Body of pancreas (tissue), 4 donors: ENCODE measurements around the gene LIX1L. TPM values are rescaled to one million over a fixed set of nuclear protein-coding genes. Genes with fewer than 3 reads are reported as not detected.

Experiments used
- ATAC-seq: fragments of 150-250 bp; one replicate; pipeline ENCODE4 v1.9.1; 2016
- DNase-seq, 4 donors: peaks; one replicate each; pipeline ENCODE4 v3.0.0-alpha.2; 2019
- H3K27ac ChIP-seq, 4 donors: fragments of 200-600 bp; sonication (generic); 1 replicate in 3 of 4; 2 replicates in 1 of 4; pipeline versions ENCODE4 v1.5.1 to v1.6.1; 2016 to 2019; ENCODE audit warnings: mild to moderate bottlenecking in 1 of 4, mixed read lengths in 1 of 4, moderate library complexity in 1 of 4
- H3K27me3 ChIP-seq, 2 donors: fragments of 200-600 bp; sonication (generic); one replicate each; pipeline ENCODE4 v1.6.0; 2016; ENCODE audit warnings: mild to moderate bottlenecking in 1 of 2
- H3K36me3 ChIP-seq, 2 donors: fragments of 200-600 bp; sonication (generic); replicated peaks in 1 of 2; 2 replicates each; pipeline ENCODE4 v1.5.1; 2016; ENCODE audit warnings: low read depth in 2 of 2; ENCODE audit not compliant: insufficient read depth in 1 of 2
- H3K4me1 ChIP-seq: fragments of 200-600 bp; sonication (generic); one replicate; pipeline ENCODE4 v1.6.0; 2016
- H3K4me3 ChIP-seq, 2 donors: fragments of 200-600 bp; sonication (generic); 1 replicate in 1 of 2; 2 replicates in 1 of 2; pipeline ENCODE4 v1.5.1; 2016 to 2019
- H3K9me3 ChIP-seq, 3 donors: fragments of 200-600 bp; sonication (generic); 1 replicate in 2 of 3; 2 replicates in 1 of 3; pipeline ENCODE4 v1.5.1; 2016
- POLR2A ChIP-seq, 3 donors: fragments of 450-650 bp; IDR thresholded peaks; one replicate each; pipeline ENCODE4 v1.6.1; 2016; ENCODE audit warnings: antibody characterized with exemption in 3 of 3, mild to moderate bottlenecking in 2 of 3
- WGBS, 2 donors: methylation state at CpG; one replicate each; pipeline ENCODE4 v1.1.5; 2017; 5-methylcytosine and 5-hydroxymethylcytosine counted together
- intact Hi-C: fragments of 100-400 bp; cut with DNase I; formaldehyde crosslinking; loops from one replicate; pipeline ENCODE4 v1.15.1; 2023
- total RNA-seq, 2 donors: library from RNA; depleted of rRNA; stranded (reverse); fragments of >200 nt; gene quantifications; one replicate each; pipeline ENCODE4 v1.1.0, GENCODE V29; 2016
- TF ChIP-seq, protein P1 (sequence below), 7 experiments: fragments of 450-650 bp in 4 of 7; fragments of 200-600 bp in 3 of 7; sonication (generic) in 3 of 7; IDR thresholded peaks; one replicate each; pipeline ENCODE4 v1.5.1; 2016 to 2019; ENCODE audit warnings: antibody characterized with exemption in 7 of 7

Gene LIX1L
- total RNA-seq, 2 donors from 2014 or later: 8.3 to 16.5 TPM

DNA sequence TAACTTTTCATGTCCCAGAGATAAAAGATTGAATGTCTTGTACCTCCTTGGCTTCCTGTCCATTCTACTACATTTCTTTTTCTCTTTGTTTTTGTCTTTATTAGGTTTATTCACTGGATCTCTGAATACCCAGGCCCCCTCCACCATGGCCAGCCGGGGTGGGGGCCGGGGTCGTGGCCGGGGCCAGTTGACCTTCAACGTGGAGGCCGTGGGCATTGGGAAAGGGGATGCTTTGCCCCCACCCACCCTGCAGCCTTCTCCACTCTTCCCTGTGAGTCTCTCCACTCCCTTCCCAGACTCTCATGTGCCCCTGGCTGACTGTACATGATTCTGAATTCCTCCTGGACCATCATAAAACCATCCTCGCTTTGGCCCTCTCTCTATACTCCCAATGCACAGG, 16.9 kb upstream of the LIX1L start:
- ATAC-seq (no peak), DNase-seq (no peak)
- Histone ChIP-seq H3K4me3 (no peak overlapping the region), H3K27me3 (no peaks in the 10 kb centered on the region), H3K9me3 (no peaks in the 10 kb centered on the region), H3K36me3 (no peaks in the 10 kb centered on the region), H3K4me1 (peaks cover 27% of the 10 kb centered on the region), H3K27ac (no peak overlapping the region)
- no peak for TF ChIP-seq POLR2A (IDR thresholded peaks at IDR 0.05)
- TF ChIP-seq, protein P1, sequence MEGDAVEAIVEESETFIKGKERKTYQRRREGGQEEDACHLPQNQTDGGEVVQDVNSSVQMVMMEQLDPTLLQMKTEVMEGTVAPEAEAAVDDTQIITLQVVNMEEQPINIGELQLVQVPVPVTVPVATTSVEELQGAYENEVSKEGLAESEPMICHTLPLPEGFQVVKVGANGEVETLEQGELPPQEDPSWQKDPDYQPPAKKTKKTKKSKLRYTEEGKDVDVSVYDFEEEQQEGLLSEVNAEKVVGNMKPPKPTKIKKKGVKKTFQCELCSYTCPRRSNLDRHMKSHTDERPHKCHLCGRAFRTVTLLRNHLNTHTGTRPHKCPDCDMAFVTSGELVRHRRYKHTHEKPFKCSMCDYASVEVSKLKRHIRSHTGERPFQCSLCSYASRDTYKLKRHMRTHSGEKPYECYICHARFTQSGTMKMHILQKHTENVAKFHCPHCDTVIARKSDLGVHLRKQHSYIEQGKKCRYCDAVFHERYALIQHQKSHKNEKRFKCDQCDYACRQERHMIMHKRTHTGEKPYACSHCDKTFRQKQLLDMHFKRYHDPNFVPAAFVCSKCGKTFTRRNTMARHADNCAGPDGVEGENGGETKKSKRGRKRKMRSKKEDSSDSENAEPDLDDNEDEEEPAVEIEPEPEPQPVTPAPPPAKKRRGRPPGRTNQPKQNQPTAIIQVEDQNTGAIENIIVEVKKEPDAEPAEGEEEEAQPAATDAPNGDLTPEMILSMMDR (IDR thresholded peaks at IDR 0.05): no peak
- 55 to 62% methylated on average over 7 of the region's 7 CpGs for WGBS, 2 donors
- intact Hi-C loops: loop anchor here (5.0 kb wide), 1 partner anchor 48 kb away; the partner anchor contains the start of gene HJV

DNA sequence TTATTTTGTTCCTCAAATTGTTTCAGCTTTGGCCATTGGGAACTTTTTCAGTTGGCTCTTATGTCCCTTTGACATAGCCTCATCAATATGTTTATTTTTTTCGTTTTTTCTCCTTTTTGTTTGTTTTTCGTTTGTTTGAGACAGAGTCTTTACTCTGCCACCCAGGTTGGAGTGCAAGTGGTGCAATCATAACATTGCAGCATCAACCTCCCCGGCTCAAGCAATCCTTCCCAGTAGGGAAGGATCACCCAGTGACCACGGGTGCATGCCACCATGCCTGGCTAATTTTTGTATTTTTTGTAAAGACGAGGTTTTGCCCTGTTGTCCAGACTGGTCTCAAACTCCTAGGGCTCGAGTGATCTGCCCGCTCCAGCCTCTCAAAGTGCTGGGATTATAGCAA, 14.8 kb upstream of the LIX1L start:
- no peak for ATAC-seq
- intact Hi-C loops: loop anchor here (5.0 kb wide), 1 partner anchor 50 kb away; the partner anchor contains the start of gene HJV
- no peak for DNase-seq

DNA sequence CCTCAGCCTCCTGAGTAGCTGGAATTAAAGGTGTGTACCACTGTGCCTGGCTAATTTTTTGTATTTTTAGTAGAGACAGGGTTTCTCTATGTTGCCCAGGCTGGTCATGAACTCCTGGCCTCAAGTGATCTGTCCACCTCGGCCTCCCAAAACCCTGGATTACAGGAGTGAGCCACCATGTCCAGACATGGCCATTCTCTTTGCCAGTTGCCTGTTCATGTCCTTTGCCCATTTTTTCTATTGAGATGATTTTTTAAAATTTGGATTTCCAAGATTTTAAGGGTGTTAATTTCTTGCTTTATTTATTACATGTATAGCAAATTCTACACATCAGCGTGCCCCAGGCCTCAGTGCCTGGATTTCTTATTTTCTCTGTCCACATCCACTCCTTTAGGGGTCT, 9.5 kb upstream of the LIX1L start:
- Histone ChIP-seq H3K27ac (no peak overlapping the region), H3K4me1 (peaks cover 24% of the 10 kb centered on the region), H3K4me3 (no peak overlapping the region), H3K36me3 (no peaks in the 10 kb centered on the region), H3K27me3 (no peaks in the 10 kb centered on the region), H3K9me3 (no peaks in the 10 kb centered on the region)
- DNase-seq (no peak), ATAC-seq (no peak)
- TF ChIP-seq, protein P1 (IDR thresholded peaks at IDR 0.05): no peak
- no peak for TF ChIP-seq POLR2A (IDR thresholded peaks at IDR 0.05)
- intact Hi-C loops: no loop called here
- 88 to 98% methylated on average over 2 of the region's 2 CpGs for WGBS, 2 donors

More for the DNA sequence above, 14.8 kb upstream of the LIX1L start:
- Histone ChIP-seq H3K4me1 (peaks cover 5% of the 10 kb centered on the region), H3K27ac (no peak overlapping the region), H3K36me3 (no peaks in the 10 kb centered on the region), H3K9me3 (no peaks in the 10 kb centered on the region), H3K27me3 (no peaks in the 10 kb centered on the region), H3K4me3 (no peak overlapping the region)
- TF ChIP-seq, protein P1 (IDR thresholded peaks at IDR 0.05): no peak
- no peak for TF ChIP-seq POLR2A (IDR thresholded peaks at IDR 0.05)
- WGBS, 2 donors: 42 to 61% methylated on average over 4 to 7 of the region's 7 CpGs

DNA sequence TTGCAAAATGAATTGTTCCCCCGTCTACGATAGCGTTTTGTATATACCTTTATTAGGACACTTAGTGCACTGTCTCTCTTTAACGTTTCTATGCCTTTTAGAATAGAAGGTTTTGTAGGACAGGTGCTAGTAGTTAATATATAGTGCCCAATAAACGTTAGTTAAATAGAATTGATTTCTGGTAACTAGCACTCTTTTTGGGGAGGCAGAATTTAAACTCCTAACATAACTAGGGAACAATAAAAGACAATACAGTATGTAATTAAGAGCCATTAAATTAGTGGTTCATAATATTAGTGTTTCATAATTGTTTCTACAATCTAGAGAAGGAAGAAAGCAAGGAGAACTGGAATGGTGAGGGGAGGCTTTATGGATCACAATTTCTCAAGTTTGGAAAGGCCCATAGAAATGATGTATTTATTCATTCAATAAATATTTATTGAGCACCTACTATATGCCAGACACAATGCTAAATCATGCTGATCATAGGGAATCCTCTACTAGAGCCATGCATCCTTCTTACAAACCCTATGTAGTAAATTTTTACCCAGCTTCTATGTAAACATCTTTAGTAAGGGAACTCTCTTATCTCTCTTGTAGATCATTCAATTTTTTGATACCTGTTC, 7.4 kb upstream of the LIX1L start:
- Histone ChIP-seq H3K9me3 (no peaks in the 10 kb centered on the region), H3K36me3 (no peaks in the 10 kb centered on the region), H3K27ac (peak overlapping the region; percentile 63 to 92 (median 89)), H3K4me1 (peaks cover 41% of the 10 kb centered on the region), H3K27me3 (no peaks in the 10 kb centered on the region), H3K4me3 (peak overlapping the region in 1 of 2 donors; percentile 43)
- intact Hi-C loops: no loop called here
- TF ChIP-seq, protein P1 (IDR thresholded peaks at IDR 0.05): no peak
- TF ChIP-seq POLR2A (IDR thresholded peaks at IDR 0.05): no peak
- WGBS, 2 donors: 0 to 1% methylated on average over 5 of the region's 5 CpGs
- ATAC-seq (no peak), DNase-seq (no peak)
